ENCODE data around the gene FILIP1L. TPM values are rescaled to one million over a fixed set of nuclear protein-coding genes. Genes with fewer than 3 reads are reported as not detected.

The FILIP1L gene
- total RNA-seq, 1 donor from 2014 or later, result 0.15 TPM

DNA sequence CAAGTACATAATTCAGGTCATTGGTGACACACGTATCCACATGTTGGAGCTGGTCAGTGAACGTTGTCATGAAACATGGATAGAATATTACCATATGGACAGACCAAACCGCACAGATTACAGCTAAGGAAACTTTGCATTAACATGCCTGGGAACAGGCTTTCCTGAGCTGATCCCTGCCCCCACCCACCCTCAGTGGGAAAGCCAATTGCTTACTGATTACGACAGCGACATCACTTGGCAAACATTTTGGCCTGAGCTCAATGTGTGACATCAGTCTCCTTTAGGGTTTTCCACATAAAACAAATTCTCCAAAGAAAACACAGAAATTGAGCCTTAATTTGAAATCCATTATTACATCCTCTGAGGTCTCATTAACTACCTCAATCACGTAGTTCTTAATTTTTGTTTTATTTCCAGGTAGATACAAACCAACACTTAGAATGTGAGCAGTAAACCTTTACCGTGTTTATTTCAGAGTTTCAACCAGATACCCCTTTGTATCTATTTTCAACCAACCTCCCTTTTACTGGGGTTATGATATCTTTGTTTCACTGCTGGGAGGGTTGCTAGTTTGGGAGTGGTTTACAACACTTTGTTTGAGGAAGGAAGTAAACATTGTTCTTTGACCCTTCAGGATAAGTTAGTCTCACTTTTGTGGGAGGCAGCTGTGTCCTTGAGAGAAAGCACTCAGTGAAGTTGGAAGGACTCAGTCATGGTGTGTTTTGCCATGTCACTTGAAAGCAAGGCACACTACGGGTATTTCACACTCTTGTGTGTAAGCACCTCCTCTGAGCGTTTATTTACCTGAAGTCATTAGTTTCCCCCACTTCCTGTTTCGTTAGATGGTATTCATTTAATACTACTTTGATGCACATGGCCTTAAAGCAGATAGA is 193.6 kb downstream of the FILIP1L start:
- Histone ChIP-seq H3K4me1 (peaks cover 17% of the 10 kb centered on the region), H3K79me2 (ENCODE audit: low read depth) (no peaks in the 10 kb centered on the region), H3K9me3 (ENCODE audit: low read depth) (no peaks in the 10 kb centered on the region), H3K27me3 (no peaks in the 10 kb centered on the region), H3K36me3 (no peaks in the 10 kb centered on the region), H3K4me2 (peak overlapping the region; percentile 19), H2AFZ (replicated peaks) (no peak overlapping the region), H3K4me3 (no peak overlapping the region), H3K27ac (no peak overlapping the region), H3K9ac (no peak overlapping the region), H4K20me1 (ENCODE audit: low read depth) (no peaks in the 10 kb centered on the region), H3F3A (ENCODE audit: low read depth) (no peaks in the 10 kb centered on the region)
- Mint-ChIP-seq H3K27me3 (ENCODE audit: insufficient read depth, low read depth) (no peaks in the 10 kb centered on the region), H3K9me3 (no peaks in the 10 kb centered on the region), H3K4me1 (no peaks in the 10 kb centered on the region), H3K4me3 (no peak overlapping the region), H3K36me3 (peaks cover 2% of the 10 kb centered on the region), H3K27ac (no peak overlapping the region)
- DNase-seq (ENCODE audit: low spot score), result peak; percentile 32
- TF ChIP-seq, protein P1, sequence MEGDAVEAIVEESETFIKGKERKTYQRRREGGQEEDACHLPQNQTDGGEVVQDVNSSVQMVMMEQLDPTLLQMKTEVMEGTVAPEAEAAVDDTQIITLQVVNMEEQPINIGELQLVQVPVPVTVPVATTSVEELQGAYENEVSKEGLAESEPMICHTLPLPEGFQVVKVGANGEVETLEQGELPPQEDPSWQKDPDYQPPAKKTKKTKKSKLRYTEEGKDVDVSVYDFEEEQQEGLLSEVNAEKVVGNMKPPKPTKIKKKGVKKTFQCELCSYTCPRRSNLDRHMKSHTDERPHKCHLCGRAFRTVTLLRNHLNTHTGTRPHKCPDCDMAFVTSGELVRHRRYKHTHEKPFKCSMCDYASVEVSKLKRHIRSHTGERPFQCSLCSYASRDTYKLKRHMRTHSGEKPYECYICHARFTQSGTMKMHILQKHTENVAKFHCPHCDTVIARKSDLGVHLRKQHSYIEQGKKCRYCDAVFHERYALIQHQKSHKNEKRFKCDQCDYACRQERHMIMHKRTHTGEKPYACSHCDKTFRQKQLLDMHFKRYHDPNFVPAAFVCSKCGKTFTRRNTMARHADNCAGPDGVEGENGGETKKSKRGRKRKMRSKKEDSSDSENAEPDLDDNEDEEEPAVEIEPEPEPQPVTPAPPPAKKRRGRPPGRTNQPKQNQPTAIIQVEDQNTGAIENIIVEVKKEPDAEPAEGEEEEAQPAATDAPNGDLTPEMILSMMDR (IDR thresholded peaks at IDR 0.05), result no peak
- TF ChIP-seq EZH2phosphoT487 (IDR thresholded peaks at IDR 0.05), result no peak
- TF ChIP-seq EZH2 (IDR thresholded peaks at IDR 0.05), result no peak

DNA sequence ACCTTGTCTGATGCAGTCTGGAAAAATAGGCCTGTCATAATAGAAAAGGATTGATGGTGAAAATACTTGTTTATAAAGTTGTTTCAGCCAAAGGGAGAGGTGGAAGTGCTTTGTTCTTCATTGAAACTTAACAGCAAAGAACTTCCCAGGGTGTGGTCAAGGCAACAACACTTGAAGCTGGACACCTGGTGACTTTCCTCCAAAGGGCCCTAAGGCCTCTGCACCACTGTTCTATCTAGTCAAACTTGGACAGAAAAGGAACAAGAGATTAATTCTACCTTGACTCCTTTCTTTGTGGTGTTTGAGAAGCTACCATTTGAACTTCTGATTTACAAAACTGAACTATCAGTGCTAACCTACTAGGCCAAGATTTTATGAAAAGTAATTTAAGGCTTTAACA is 194.6 kb downstream of the FILIP1L start:
- Mint-ChIP-seq H3K27me3 (ENCODE audit: insufficient read depth, low read depth) (no peaks in the 10 kb centered on the region), H3K36me3 (peaks cover under 1% of the 10 kb centered on the region), H3K27ac (no peak overlapping the region), H3K4me1 (no peaks in the 10 kb centered on the region), H3K4me3 (no peak overlapping the region), H3K9me3 (no peaks in the 10 kb centered on the region)
- TF ChIP-seq, protein P1 (IDR thresholded peaks at IDR 0.05), result no peak
- TF ChIP-seq EZH2phosphoT487 (IDR thresholded peaks at IDR 0.05) (no peak), EZH2 (IDR thresholded peaks at IDR 0.05) (no peak)
- Histone ChIP-seq H3K4me1 (peaks cover 17% of the 10 kb centered on the region), H2AFZ (replicated peaks) (no peak overlapping the region), H3K27me3 (no peaks in the 10 kb centered on the region), H3K79me2 (ENCODE audit: low read depth) (no peaks in the 10 kb centered on the region), H3K36me3 (no peaks in the 10 kb centered on the region), H3K27ac (no peak overlapping the region), H4K20me1 (ENCODE audit: low read depth) (no peaks in the 10 kb centered on the region), H3K4me2 (no peak overlapping the region), H3K9ac (no peak overlapping the region), H3K4me3 (no peak overlapping the region), H3K9me3 (ENCODE audit: low read depth) (no peaks in the 10 kb centered on the region), H3F3A (ENCODE audit: low read depth) (no peaks in the 10 kb centered on the region)
- DNase-seq (ENCODE audit: low spot score), result no peak

DNA sequence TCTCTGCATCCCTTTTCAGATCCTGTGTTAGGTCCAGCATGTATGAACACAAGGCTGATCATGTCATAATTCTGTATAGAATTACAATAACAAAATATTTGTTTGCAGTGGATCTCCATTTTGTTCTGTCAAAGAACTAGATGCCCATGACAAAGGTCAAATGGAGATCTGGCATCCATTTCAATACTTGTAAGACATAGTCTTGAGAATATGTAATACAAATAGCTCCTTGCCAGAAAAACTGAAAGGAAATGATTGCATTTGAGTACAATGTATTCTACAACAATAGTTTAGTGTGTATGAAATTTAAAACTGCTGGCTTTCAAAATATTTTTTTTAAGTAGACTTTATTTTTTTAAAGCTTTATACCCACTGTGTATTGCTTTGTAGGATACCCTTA is 195.6 kb downstream of the FILIP1L start:
- TF ChIP-seq, protein P1 (IDR thresholded peaks at IDR 0.05), result no peak
- TF ChIP-seq EZH2phosphoT487 (IDR thresholded peaks at IDR 0.05) (no peak), EZH2 (IDR thresholded peaks at IDR 0.05) (no peak)
- Histone ChIP-seq H3K36me3 (no peaks in the 10 kb centered on the region), H3K4me2 (no peak overlapping the region), H3K79me2 (ENCODE audit: low read depth) (no peaks in the 10 kb centered on the region), H3K4me1 (peaks cover 17% of the 10 kb centered on the region), H3K27ac (no peak overlapping the region), H3F3A (ENCODE audit: low read depth) (no peaks in the 10 kb centered on the region), H4K20me1 (ENCODE audit: low read depth) (no peaks in the 10 kb centered on the region), H3K27me3 (no peaks in the 10 kb centered on the region), H2AFZ (replicated peaks) (no peak overlapping the region), H3K9me3 (ENCODE audit: low read depth) (no peaks in the 10 kb centered on the region), H3K9ac (no peak overlapping the region), H3K4me3 (no peak overlapping the region)
- Mint-ChIP-seq H3K4me3 (no peak overlapping the region), H3K27ac (no peak overlapping the region), H3K9me3 (no peaks in the 10 kb centered on the region), H3K4me1 (no peaks in the 10 kb centered on the region), H3K36me3 (no peaks in the 10 kb centered on the region), H3K27me3 (ENCODE audit: insufficient read depth, low read depth) (no peaks in the 10 kb centered on the region)
- no peak for DNase-seq (ENCODE audit: low spot score)
